SK-N-SH (cell line): ENCODE measurements around the gene RAB30. TPM values are rescaled to one million over a fixed set of nuclear protein-coding genes. Genes with fewer than 3 reads are reported as not detected.
A peak's percentile ranks its signal among the peaks of the same experiment; 100 is the strongest.

Experiments
- CTCF ChIA-PET: fragments of 300-600, 350-600 bp; formaldehyde crosslinking; extraction: SDS; loops from one replicate; lab custom pipeline; 2021; lab: Yijun Ruan, JAX
- POLR2A ChIA-PET: fragments of 350-600 bp; sonication (Branson Sonifier 250); formaldehyde crosslinking; extraction: SDS; loops from one replicate; lab custom pipeline; 2020; ENCODE audit warnings: antibody characterized with exemption, inconsistent platforms; lab: Yijun Ruan, JAX
- DNase-seq: peaks from one replicate; pipeline ENCODE4 v3.0.0; 2012
- H2AFZ ChIP-seq: fragments of 200-600 bp; sonication (generic); 2 replicates; pipeline ENCODE4 v1.8.1; 2016; ENCODE audit warnings: antibody characterized with exemption, mild to moderate bottlenecking, low read depth
- H3F3A ChIP-seq: fragments of 200-600 bp; sonication (generic); replicated peaks from 2 replicates; pipeline ENCODE3; 2016; ENCODE audit warnings: antibody characterized with exemption, mild to moderate bottlenecking; ENCODE audit not compliant: insufficient read depth
- H3K27ac ChIP-seq, 2 experiments: fragments of 200-500 bp in 1 of 2; fragments of 200-600 bp in 1 of 2; sonication (Bioruptor generic) in 1 of 2; sonication (generic), shearing (Covaris generic) in 1 of 2; 2 replicates each; pipeline versions ENCODE4 v1.5.1 to v1.6.1; 2014 to 2016; ENCODE audit warnings: low read depth in 2 of 2, inconsistent platforms in 1 of 2, low read length in 1 of 2, mild to moderate bottlenecking in 1 of 2, mixed read lengths in 1 of 2
- H3K27me3 ChIP-seq: fragments of 200-600 bp; sonication (generic), shearing (Covaris generic); 2 replicates; pipeline ENCODE4 v1.6.1; 2016; ENCODE audit warnings: mixed run types; ENCODE audit not compliant: insufficient read depth
- H3K36me3 ChIP-seq, 2 experiments: fragments of 200-500 bp in 1 of 2; fragments of 200-600 bp in 1 of 2; sonication (Bioruptor generic) in 1 of 2; sonication (generic) in 1 of 2; replicated peaks in 1 of 2; 2 replicates each; pipeline versions ENCODE3 to v1.5.1; 2014 to 2016; ENCODE audit warnings: low read length in 1 of 2, mild to moderate bottlenecking in 1 of 2; ENCODE audit not compliant: insufficient read depth in 2 of 2, control insufficient read depth in 1 of 2
- H3K4me1 ChIP-seq, 2 experiments: fragments of 200-500 bp in 1 of 2; fragments of 200-600 bp in 1 of 2; sonication (Bioruptor generic) in 1 of 2; sonication (generic), shearing (Covaris generic) in 1 of 2; 2 replicates each; pipeline versions ENCODE4 v1.5.1 to v1.6.1; 2014 to 2016; ENCODE audit warnings: low read depth in 1 of 2, low read length in 1 of 2, mixed run types in 1 of 2; ENCODE audit not compliant: insufficient read depth in 2 of 2, control insufficient read depth in 1 of 2
- H3K4me2 ChIP-seq: fragments of 200-600 bp; sonication (generic), shearing (Covaris generic); 2 replicates; pipeline ENCODE4 v1.6.1; 2017; ENCODE audit warnings: mixed run types
- H3K4me3 ChIP-seq, 2 experiments: fragments of 200-500 bp in 1 of 2; fragments of 200-600 bp in 1 of 2; sonication (Bioruptor generic) in 1 of 2; sonication (generic), shearing (Covaris generic) in 1 of 2; 2 replicates each; pipeline versions ENCODE4 v1.5.1 to v1.8.1; 2014 to 2016; ENCODE audit warnings: low read depth in 2 of 2, inconsistent platforms in 1 of 2, low read length in 1 of 2, mild to moderate bottlenecking in 1 of 2, mixed read lengths in 1 of 2, moderate library complexity in 1 of 2
- H3K79me2 ChIP-seq: fragments of 200-600 bp; sonication (generic); 2 replicates; pipeline ENCODE4 v1.8.1; 2017; ENCODE audit warnings: mild to moderate bottlenecking; ENCODE audit not compliant: insufficient read depth
- H3K9ac ChIP-seq: fragments of 200-600 bp; sonication (generic); 2 replicates; pipeline ENCODE4 v1.6.1; 2017; ENCODE audit warnings: mixed run types
- H3K9me2 ChIP-seq: fragments of 200-600 bp; sonication (generic); 2 replicates; pipeline ENCODE4 v1.6.1; 2017; ENCODE audit warnings: mixed run types
- H3K9me3 ChIP-seq: fragments of 200-600 bp; sonication (generic); 2 replicates; pipeline ENCODE4 v1.6.1; 2017; ENCODE audit warnings: mixed run types, mild to moderate bottlenecking, moderate library complexity
- H4K20me1 ChIP-seq: fragments of 200-600 bp; sonication (generic); 2 replicates; pipeline ENCODE4 v1.6.1; 2017; ENCODE audit warnings: mild to moderate bottlenecking, mixed run types; ENCODE audit not compliant: insufficient read depth
- CHD2 ChIP-seq: fragments of 150-350 bp; IDR thresholded peaks from 2 replicates; pipeline ENCODE4 v1.6.1; 2018; ENCODE audit warnings: low read length; ENCODE audit not compliant: partially characterized antibody
- ELF1 ChIP-seq: IDR thresholded peaks from 2 replicates; pipeline ENCODE4 v1.4.0; 2012
- EP300 ChIP-seq, 2 experiments: IDR thresholded peaks; 2 replicates each; pipeline versions ENCODE4 v1.4.0 to v1.6.1; 2012; ENCODE audit warnings: borderline replicate concordance in 1 of 2, low read depth in 1 of 2, low read length in 1 of 2
- FOSL2 ChIP-seq: IDR thresholded peaks from 2 replicates; pipeline ENCODE4 v1.4.0; 2012; ENCODE audit warnings: low read depth, mild to moderate bottlenecking, moderate library complexity, borderline replicate concordance
- FOXJ3 ChIP-seq: sonication (generic); formaldehyde crosslinking; IDR thresholded peaks from 2 replicates; pipeline ENCODE4 v1.5.1; 2020; ENCODE audit warnings: mild to moderate bottlenecking, missing genetic modification reagents
- FOXM1 ChIP-seq: IDR thresholded peaks from 2 replicates; pipeline ENCODE4 v1.4.0; 2012; ENCODE audit warnings: low read depth, mild to moderate bottlenecking
- GABPA ChIP-seq: IDR thresholded peaks from 2 replicates; pipeline ENCODE4 v1.4.0; 2012; ENCODE audit warnings: low read depth, mild to moderate bottlenecking
- GATA2 ChIP-seq: sonication (generic); formaldehyde crosslinking; IDR thresholded peaks from 2 replicates; pipeline ENCODE4 v1.5.0; 2020; ENCODE audit warnings: mild to moderate bottlenecking, missing genetic modification reagents
- NRF1 ChIP-seq: IDR thresholded peaks from 2 replicates; pipeline ENCODE4 v1.6.1; 2012; ENCODE audit warnings: low read depth, mild to moderate bottlenecking, low read length
- POLR2AphosphoS5 ChIP-seq: IDR thresholded peaks from 2 replicates; pipeline ENCODE4 v1.6.1; 2012; ENCODE audit warnings: low read depth, low read length
- RAD21 ChIP-seq: IDR thresholded peaks from 2 replicates; pipeline ENCODE4 v1.6.1; 2012; ENCODE audit warnings: mild to moderate bottlenecking, low read length
- REST ChIP-seq: IDR thresholded peaks from 2 replicates; pipeline ENCODE4 v1.6.1; 2012; ENCODE audit warnings: mild to moderate bottlenecking, low read depth, low read length, moderate library complexity
- RXRA ChIP-seq: IDR thresholded peaks from 2 replicates; pipeline ENCODE4 v1.4.0; 2012; ENCODE audit warnings: low read depth, mild to moderate bottlenecking, borderline replicate concordance
- SIN3A ChIP-seq: IDR thresholded peaks from 2 replicates; pipeline ENCODE4 v1.6.1; 2012; ENCODE audit warnings: low read depth, mild to moderate bottlenecking, low read length, moderate library complexity, borderline replicate concordance
- TCF12 ChIP-seq: IDR thresholded peaks from 2 replicates; pipeline ENCODE4 v1.4.0; 2012
- USF2 ChIP-seq: fragments of 150-350 bp; IDR thresholded peaks from 2 replicates; pipeline ENCODE4 v1.6.1; 2017; ENCODE audit warnings: antibody characterized with exemption, low read length, low read depth, borderline replicate concordance
- YY1 ChIP-seq: IDR thresholded peaks from 2 replicates; pipeline ENCODE4 v1.4.0; 2012; ENCODE audit warnings: low read depth, mild to moderate bottlenecking
- WGBS: methylation state at CpG from one replicate; pipeline ENCODE4 v1.1.6; 2017; ENCODE audit warnings: low lambda C conversion rate; 5-methylcytosine and 5-hydroxymethylcytosine counted together
- polyA plus RNA-seq, 3 experiments: library from polyadenylated mRNA; depleted of rRNA; stranded (reverse); fragments of >200 nt; gene quantifications; 2 replicates each; pipeline ENCODE4 v1.2.3, GENCODE V29; 2012
- TF ChIP-seq, protein P1 (sequence below): IDR thresholded peaks from 2 replicates; pipeline ENCODE4 v1.4.0; 2012; ENCODE audit warnings: low read depth, borderline replicate concordance
- TF ChIP-seq, protein P2 (sequence below): IDR thresholded peaks from 2 replicates; pipeline ENCODE4 v1.4.0; 2012; ENCODE audit warnings: low read depth, borderline replicate concordance
- TF ChIP-seq, protein P3 (sequence below): IDR thresholded peaks from 2 replicates; pipeline ENCODE4; 2012
- TF ChIP-seq, protein P4 (sequence below): fragments of 150-350 bp; IDR thresholded peaks from 2 replicates; pipeline ENCODE4 v1.6.1; 2016; ENCODE audit warnings: mild to moderate bottlenecking, low read depth, low read length
- TF ChIP-seq, protein P5 (sequence below): IDR thresholded peaks from 2 replicates; pipeline ENCODE4 v1.4.0; 2012; ENCODE audit warnings: low read depth

RAB30 gene
- polyA plus RNA-seq, 1 of the 3 experiments (the other 2 are of a cell fraction), result 3.3 TPM

DNA sequence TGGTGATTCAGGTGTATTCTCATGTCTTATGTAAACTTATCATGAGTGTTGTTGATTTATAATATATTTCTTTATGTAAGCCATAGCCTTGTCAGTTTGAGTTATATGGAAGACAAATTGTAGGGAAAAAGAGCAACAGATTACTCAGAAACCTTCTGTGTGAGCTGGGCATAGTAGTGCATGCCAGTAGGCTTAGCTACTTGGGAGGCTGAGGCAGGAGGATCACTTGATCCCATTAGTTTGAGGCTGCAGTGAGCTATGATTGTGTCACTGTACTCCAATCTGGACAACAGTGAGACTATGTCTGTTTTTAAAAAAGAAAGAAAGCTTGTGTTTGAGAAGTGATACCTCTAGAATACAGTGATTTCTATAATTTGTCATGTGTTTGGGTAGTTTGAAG is 2.2 kb upstream of the RAB30 start (continued):
- TF ChIP-seq, protein P1, sequence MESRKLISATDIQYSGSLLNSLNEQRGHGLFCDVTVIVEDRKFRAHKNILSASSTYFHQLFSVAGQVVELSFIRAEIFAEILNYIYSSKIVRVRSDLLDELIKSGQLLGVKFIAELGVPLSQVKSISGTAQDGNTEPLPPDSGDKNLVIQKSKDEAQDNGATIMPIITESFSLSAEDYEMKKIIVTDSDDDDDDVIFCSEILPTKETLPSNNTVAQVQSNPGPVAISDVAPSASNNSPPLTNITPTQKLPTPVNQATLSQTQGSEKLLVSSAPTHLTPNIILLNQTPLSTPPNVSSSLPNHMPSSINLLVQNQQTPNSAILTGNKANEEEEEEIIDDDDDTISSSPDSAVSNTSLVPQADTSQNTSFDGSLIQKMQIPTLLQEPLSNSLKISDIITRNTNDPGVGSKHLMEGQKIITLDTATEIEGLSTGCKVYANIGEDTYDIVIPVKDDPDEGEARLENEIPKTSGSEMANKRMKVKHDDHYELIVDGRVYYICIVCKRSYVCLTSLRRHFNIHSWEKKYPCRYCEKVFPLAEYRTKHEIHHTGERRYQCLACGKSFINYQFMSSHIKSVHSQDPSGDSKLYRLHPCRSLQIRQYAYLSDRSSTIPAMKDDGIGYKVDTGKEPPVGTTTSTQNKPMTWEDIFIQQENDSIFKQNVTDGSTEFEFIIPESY, result no peak
- TF ChIP-seq YY1 (no peak), REST (no peak), GATA2 (CRISPR knock-in tag) (no peak), EP300 (IDR thresholded peaks at IDR 0.05; ENCODE audit: borderline replicate concordance in 1 of 2, low read depth in 1 of 2, low read length in 1 of 2) (no peak), GABPA (no peak), FOXJ3 (CRISPR knock-in tag) (no peak), RAD21 (no peak), FOSL2 (no peak), RXRA (no peak)

DNA sequence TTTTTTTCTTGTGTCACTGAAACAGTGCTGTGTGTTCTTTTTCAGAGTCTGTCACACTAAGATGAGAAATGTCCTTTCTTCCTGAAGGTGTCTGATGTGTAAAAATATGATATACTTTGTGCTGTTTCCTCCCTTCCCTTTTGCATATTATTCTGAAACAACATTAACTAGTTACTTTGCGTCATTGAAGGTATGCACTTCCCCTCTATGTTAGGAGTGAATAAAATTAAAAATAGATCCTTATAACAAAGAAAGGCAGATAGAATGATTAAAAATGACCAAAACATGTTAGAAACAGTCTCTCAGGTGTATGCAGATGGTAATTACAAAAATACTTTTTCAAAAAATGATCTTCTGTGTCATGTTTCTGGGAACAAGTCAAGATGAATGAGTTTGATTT is 1.6 kb upstream of the RAB30 start:
- POLR2A ChIA-PET, result interaction anchor here (1.1 kb wide), 1 partner anchor 83 kb away, joined by 5 read pairs; the partner anchor contains the start of gene PCF11
- 89% methylated on average over 1 of the region's 1 CpG for WGBS
- peaks cover 68% of the 10 kb centered on the region for H3K79me2 ChIP-seq

More for the DNA sequence above, 1.6 kb upstream of the RAB30 start:
- Histone ChIP-seq H4K20me1 (no peaks in the 10 kb centered on the region), H3K27ac (no peak overlapping the region), H3K4me2 (peak overlapping the region; percentile 86), H3K9ac (peak overlapping the region; percentile 96)
- TF ChIP-seq, protein P2, sequence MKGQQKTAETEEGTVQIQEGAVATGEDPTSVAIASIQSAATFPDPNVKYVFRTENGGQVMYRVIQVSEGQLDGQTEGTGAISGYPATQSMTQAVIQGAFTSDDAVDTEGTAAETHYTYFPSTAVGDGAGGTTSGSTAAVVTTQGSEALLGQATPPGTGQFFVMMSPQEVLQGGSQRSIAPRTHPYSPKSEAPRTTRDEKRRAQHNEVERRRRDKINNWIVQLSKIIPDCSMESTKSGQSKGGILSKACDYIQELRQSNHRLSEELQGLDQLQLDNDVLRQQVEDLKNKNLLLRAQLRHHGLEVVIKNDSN, result no peak
- TF ChIP-seq FOXM1 (no peak), RXRA (no peak), EP300 (IDR thresholded peaks at IDR 0.05; ENCODE audit: borderline replicate concordance in 1 of 2, low read depth in 1 of 2, low read length in 1 of 2) (no peak), CHD2 (no peak), ELF1 (no peak), SIN3A (no peak), TCF12 (no peak), POLR2AphosphoS5 (no peak), USF2 (no peak), NRF1 (no peak)
- TF ChIP-seq, protein P3, sequence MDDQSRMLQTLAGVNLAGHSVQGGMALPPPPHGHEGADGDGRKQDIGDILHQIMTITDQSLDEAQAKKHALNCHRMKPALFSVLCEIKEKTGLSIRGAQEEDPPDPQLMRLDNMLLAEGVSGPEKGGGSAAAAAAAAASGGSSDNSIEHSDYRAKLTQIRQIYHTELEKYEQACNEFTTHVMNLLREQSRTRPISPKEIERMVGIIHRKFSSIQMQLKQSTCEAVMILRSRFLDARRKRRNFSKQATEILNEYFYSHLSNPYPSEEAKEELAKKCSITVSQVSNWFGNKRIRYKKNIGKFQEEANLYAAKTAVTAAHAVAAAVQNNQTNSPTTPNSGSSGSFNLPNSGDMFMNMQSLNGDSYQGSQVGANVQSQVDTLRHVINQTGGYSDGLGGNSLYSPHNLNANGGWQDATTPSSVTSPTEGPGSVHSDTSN, result no peak
- TF ChIP-seq, protein P4, sequence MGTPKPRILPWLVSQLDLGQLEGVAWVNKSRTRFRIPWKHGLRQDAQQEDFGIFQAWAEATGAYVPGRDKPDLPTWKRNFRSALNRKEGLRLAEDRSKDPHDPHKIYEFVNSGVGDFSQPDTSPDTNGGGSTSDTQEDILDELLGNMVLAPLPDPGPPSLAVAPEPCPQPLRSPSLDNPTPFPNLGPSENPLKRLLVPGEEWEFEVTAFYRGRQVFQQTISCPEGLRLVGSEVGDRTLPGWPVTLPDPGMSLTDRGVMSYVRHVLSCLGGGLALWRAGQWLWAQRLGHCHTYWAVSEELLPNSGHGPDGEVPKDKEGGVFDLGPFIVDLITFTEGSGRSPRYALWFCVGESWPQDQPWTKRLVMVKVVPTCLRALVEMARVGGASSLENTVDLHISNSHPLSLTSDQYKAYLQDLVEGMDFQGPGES, result no peak
- TF ChIP-seq, protein P5, sequence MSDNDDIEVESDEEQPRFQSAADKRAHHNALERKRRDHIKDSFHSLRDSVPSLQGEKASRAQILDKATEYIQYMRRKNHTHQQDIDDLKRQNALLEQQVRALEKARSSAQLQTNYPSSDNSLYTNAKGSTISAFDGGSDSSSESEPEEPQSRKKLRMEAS, result no peak
- TF ChIP-seq, all 33 proteins: peak for 0
- Histone ChIP-seq H3K9me2 (no peaks in the 10 kb centered on the region), H3K4me3 (peak overlapping the region; percentile 79 to 86), H3K27me3 (no peaks in the 10 kb centered on the region), H3K4me1 (peaks cover 9 to 23% of the 10 kb centered on the region in 2 experiments; a peak in 2 of 4 replicates), H3F3A (peaks cover 9% of the 10 kb centered on the region), H3K36me3 (peaks cover 11 to 41% of the 10 kb centered on the region in 2 experiments), H2AFZ (no peak overlapping the region), H3K9me3 (no peaks in the 10 kb centered on the region)
- CTCF ChIA-PET, result interaction anchor here (1.2 to 1.8 kb wide), 2 partner anchors 14 to 176 kb away, joined by 3 to 5 read pairs; no protein-coding TSS in a partner anchor
- no peak for DNase-seq
